ENCODE results near the gene SLC38A6. TPM values are rescaled to one million over a fixed set of nuclear protein-coding genes. Genes with fewer than 3 reads are reported as not detected.

The SLC38A6 gene
- total RNA-seq, 6 experiments from 2014 or later = 3.5 to 6.8 (median 5.9) TPM

DNA sequence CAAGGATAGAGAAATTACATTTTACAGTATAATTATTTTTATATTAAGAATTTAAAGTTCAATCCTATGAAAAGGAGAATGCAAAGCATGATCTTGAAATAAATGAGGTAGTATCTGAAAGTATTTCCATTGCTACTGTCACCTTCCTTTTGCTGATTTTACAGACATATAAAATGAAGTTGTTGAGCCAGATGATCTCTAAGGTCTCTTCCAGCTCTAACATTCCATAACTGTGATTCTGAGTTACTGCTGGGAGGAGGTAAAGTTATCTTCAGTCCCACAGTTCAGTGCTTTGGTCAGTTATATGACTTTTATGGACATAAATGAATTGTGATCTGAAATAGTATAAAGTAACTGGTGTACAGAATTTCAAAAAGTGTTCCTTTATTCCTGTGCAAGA lies 52.8 kb downstream of the SLC38A6 start:
- intact Hi-C loops (cut with DNase I) = no loop called here
- Histone ChIP-seq H3K27ac (no peak overlapping the region), H3K9me3 (no peaks in the 10 kb centered on the region), H3K4me3 (no peak overlapping the region), H3K4me1 (no peaks in the 10 kb centered on the region), H3K36me3 (no peaks in the 10 kb centered on the region), H3K27me3 (no peaks in the 10 kb centered on the region)
- TF ChIP-seq, protein P1, sequence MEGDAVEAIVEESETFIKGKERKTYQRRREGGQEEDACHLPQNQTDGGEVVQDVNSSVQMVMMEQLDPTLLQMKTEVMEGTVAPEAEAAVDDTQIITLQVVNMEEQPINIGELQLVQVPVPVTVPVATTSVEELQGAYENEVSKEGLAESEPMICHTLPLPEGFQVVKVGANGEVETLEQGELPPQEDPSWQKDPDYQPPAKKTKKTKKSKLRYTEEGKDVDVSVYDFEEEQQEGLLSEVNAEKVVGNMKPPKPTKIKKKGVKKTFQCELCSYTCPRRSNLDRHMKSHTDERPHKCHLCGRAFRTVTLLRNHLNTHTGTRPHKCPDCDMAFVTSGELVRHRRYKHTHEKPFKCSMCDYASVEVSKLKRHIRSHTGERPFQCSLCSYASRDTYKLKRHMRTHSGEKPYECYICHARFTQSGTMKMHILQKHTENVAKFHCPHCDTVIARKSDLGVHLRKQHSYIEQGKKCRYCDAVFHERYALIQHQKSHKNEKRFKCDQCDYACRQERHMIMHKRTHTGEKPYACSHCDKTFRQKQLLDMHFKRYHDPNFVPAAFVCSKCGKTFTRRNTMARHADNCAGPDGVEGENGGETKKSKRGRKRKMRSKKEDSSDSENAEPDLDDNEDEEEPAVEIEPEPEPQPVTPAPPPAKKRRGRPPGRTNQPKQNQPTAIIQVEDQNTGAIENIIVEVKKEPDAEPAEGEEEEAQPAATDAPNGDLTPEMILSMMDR (IDR thresholded peaks at IDR 0.05) = no peak
- no peak for TF ChIP-seq POLR2A (IDR thresholded peaks at IDR 0.05)
- ATAC-seq (no peak), DNase-seq (no peak)

DNA sequence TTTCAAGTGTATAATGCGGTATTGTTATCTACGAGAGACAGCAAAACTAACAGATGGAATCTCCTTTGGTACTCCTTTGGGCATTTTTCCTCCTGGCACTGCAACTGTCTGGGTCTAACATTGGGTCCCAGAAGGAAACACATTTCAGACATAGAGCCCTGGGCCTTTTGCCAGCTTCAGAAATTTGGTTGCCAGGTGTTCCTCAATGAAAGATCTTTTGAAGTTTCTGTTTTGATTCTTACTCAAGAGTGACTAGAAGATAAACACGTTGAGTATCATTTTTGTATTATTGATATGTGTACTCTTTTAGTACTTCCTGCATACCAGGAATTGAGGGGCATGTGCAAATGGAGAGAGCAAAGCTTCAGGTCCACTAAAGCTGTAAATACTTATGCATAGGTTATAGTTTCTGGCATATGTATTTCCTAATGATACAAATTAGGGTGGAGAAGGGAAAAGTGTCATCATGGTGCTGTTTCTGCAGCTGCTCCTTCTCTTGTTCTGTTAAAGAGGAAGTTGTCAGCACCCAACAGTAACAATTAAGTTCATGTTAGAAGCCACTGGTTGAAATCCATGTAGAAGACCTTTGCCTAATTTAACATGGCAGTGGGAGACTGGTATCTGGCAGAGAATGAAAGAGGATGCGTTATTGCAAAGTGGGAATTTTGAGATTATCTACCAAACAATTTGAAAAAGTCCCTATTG lies 53.5 kb downstream of the SLC38A6 start:
- ATAC-seq (no peak), DNase-seq (no peak)
- TF ChIP-seq, protein P1 (IDR thresholded peaks at IDR 0.05) = no peak
- no peak for TF ChIP-seq POLR2A (IDR thresholded peaks at IDR 0.05)
- no peaks in the 10 kb centered on the region for H3K36me3 ChIP-seq
- no peaks in the 10 kb centered on the region for H3K4me1 ChIP-seq
- intact Hi-C loops (cut with DNase I) = no loop called here
- H3K27ac ChIP-seq = no peak overlapping the region
- H3K4me3 ChIP-seq = no peak overlapping the region
- H3K9me3 ChIP-seq = no peaks in the 10 kb centered on the region
- 73% methylated on average over 4 of the region's 4 CpGs for WGBS (ENCODE audit: insufficient coverage, low coverage, low lambda C conversion rate, missing lambda C conversion rate)
- no peaks in the 10 kb centered on the region for H3K27me3 ChIP-seq

DNA sequence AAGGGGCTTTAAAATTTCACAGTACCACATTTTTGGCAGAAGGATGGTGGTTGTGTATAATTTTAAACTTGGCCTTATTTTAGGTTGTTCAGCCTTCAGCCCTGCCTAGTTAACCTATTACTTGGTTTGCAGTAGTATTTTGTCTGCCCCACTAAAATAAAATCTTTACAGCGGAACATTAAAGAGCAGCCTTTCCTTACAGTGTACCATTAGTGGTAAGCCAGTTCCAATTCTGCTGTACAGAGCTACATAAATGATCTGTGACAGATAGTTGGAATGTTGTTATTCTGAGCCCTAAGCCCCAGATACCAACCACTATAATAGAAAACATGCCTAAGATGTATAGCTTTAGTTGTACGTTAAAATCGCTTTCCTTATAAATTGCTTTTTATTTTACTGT lies 56.2 kb downstream of the SLC38A6 start:
- Histone ChIP-seq H3K4me1 (no peaks in the 10 kb centered on the region), H3K27me3 (no peaks in the 10 kb centered on the region), H3K27ac (no peak overlapping the region), H3K36me3 (no peaks in the 10 kb centered on the region), H3K9me3 (no peaks in the 10 kb centered on the region), H3K4me3 (no peak overlapping the region)
- no peak for TF ChIP-seq POLR2A (IDR thresholded peaks at IDR 0.05)
- TF ChIP-seq, protein P1 (IDR thresholded peaks at IDR 0.05) = no peak
- WGBS (ENCODE audit: insufficient coverage, low coverage, low lambda C conversion rate, missing lambda C conversion rate) = 91% methylated on average over 3 of the region's 3 CpGs
- DNase-seq = no peak
- no peak for ATAC-seq
- intact Hi-C loops (cut with DNase I) = no loop called here

DNA sequence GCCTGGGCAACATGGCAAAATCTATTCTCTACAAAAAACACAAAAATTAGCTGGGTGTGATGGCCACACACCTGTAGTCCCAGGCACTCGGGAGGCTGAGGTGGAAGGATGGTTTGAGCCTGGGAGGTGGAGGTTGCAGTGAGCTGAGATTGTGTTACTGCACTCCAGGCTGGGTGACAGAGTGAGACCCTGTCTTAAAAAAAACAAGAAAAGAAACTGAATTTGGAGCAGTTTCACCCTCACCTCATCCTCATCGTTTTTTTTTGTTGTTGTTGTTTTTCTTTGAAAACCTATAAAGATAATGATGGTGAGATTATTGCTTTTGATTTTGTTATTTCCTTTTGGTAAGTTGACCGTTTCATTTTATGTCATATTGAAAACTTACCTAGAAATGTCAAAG lies 60.7 kb downstream of the SLC38A6 start:
- TF ChIP-seq POLR2A (IDR thresholded peaks at IDR 0.05) = no peak
- TF ChIP-seq, protein P1 (IDR thresholded peaks at IDR 0.05) = no peak
- no peaks in the 10 kb centered on the region for H3K4me1 ChIP-seq
- H3K9me3 ChIP-seq = no peaks in the 10 kb centered on the region
- no peak overlapping the region for H3K27ac ChIP-seq
- H3K4me3 ChIP-seq = no peak overlapping the region
- ATAC-seq (no peak), DNase-seq (no peak)
- 74% methylated on average over 3 of the region's 3 CpGs for WGBS (ENCODE audit: insufficient coverage, low coverage, low lambda C conversion rate, missing lambda C conversion rate)
- no peaks in the 10 kb centered on the region for H3K27me3 ChIP-seq
- intact Hi-C loops (cut with DNase I) = no loop called here
- H3K36me3 ChIP-seq = no peaks in the 10 kb centered on the region

DNA sequence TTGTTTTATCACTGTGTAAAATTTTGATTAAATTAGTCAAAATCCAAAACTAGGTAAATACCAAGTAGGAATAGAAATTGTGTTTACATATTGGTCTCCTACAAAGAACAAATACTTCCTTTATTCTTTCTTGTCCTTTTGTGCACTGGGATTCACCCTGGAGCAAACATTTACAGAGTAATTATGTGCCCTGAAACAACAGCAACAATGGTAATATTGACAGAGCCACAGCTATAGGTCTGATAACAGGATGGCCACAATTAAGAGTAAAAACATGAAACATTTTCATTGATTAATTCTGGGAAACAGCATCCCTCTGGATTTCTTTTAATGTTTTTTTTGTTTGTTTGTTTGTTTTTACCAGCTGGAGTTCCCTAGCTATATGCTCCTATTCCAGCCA lies 61.2 kb downstream of the SLC38A6 start:
- no peaks in the 10 kb centered on the region for H3K4me1 ChIP-seq
- H3K27me3 ChIP-seq = no peaks in the 10 kb centered on the region
- H3K4me3 ChIP-seq = no peak overlapping the region
- H3K9me3 ChIP-seq = no peaks in the 10 kb centered on the region
- H3K27ac ChIP-seq = no peak overlapping the region
- intact Hi-C loops (cut with DNase I) = no loop called here
- TF ChIP-seq, protein P1 (IDR thresholded peaks at IDR 0.05) = no peak
- ATAC-seq (no peak), DNase-seq (no peak)
- no peaks in the 10 kb centered on the region for H3K36me3 ChIP-seq

Data from right lobe of liver (tissue), 6 donors.